DND-41 (cell line): ENCODE measurements around the gene MICU2.

Source experiments
- CTCF ChIP-seq: IDR thresholded peaks from 2 replicates; pipeline ENCODE4 v1.5.1; 2012; ENCODE audit warnings: borderline replicate concordance, low read length, moderate library complexity, mild to moderate bottlenecking; ENCODE audit not compliant: poor library complexity, severe bottlenecking; ENCODE audit errors: extremely low read depth
- EZH2 ChIP-seq: IDR thresholded peaks from 3 replicates; pipeline ENCODE4 v1.6.1; 2012; ENCODE audit warnings: borderline replicate concordance, low read depth, mild to moderate bottlenecking, moderate library complexity, low read length, inconsistent platforms; ENCODE audit not compliant: severe bottlenecking

DNA sequence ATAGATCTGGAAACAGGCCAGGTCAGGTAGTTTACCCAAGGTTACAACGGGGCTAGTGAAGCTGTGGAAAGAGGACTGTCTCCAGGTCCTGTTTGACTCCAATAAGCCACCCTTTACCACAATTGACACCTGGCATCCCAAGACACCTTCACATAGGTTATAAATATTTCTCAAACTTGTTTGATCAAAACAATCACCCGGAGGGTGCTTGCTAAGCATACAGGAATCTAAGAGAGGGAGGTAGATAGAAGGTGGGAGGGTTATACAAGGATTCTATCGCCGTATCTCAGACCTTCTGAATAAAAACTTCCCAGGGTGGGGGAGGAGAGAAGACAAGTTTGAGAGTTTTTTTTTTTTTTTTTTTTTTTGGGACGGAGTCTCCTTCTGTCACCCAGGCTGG is 55.4 kb downstream of the MICU2 start:
- no peak for TF ChIP-seq CTCF
- TF ChIP-seq EZH2: no peak
